ENCODE data around the gene SLC35A3.

DNA sequence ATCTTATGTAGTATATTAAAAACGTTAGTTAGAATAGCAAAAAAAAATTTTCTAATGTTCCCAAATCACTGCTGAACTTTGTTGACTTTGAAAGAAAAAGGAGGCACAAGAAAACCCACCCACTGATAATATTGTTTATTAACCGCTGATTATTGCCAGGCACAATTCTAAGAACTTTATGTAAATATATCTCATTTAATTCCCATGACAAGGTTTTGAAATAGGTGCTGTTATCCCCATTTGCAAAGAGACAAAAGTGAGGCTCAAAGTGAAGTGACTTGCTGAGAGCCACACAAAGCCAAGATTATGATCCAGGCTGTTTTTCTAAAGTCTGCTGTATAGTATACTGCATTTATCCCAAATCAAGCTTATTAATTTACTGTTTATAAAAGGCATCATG is 106.5 kb downstream of the SLC35A3 start:
- TF ChIP-seq, protein P1, sequence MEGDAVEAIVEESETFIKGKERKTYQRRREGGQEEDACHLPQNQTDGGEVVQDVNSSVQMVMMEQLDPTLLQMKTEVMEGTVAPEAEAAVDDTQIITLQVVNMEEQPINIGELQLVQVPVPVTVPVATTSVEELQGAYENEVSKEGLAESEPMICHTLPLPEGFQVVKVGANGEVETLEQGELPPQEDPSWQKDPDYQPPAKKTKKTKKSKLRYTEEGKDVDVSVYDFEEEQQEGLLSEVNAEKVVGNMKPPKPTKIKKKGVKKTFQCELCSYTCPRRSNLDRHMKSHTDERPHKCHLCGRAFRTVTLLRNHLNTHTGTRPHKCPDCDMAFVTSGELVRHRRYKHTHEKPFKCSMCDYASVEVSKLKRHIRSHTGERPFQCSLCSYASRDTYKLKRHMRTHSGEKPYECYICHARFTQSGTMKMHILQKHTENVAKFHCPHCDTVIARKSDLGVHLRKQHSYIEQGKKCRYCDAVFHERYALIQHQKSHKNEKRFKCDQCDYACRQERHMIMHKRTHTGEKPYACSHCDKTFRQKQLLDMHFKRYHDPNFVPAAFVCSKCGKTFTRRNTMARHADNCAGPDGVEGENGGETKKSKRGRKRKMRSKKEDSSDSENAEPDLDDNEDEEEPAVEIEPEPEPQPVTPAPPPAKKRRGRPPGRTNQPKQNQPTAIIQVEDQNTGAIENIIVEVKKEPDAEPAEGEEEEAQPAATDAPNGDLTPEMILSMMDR (IDR thresholded peaks at IDR 0.05): no peak
- TF ChIP-seq POLR2A (IDR thresholded peaks at IDR 0.05): no peak
